ENCODE data around the gene MYNN.

- TF ChIP-seq EZH2phosphoT487 (IDR thresholded peaks at IDR 0.05) (no peak), EZH2 (IDR thresholded peaks at IDR 0.05) (no peak)
- TF ChIP-seq, protein P1, sequence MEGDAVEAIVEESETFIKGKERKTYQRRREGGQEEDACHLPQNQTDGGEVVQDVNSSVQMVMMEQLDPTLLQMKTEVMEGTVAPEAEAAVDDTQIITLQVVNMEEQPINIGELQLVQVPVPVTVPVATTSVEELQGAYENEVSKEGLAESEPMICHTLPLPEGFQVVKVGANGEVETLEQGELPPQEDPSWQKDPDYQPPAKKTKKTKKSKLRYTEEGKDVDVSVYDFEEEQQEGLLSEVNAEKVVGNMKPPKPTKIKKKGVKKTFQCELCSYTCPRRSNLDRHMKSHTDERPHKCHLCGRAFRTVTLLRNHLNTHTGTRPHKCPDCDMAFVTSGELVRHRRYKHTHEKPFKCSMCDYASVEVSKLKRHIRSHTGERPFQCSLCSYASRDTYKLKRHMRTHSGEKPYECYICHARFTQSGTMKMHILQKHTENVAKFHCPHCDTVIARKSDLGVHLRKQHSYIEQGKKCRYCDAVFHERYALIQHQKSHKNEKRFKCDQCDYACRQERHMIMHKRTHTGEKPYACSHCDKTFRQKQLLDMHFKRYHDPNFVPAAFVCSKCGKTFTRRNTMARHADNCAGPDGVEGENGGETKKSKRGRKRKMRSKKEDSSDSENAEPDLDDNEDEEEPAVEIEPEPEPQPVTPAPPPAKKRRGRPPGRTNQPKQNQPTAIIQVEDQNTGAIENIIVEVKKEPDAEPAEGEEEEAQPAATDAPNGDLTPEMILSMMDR (IDR thresholded peaks at IDR 0.05): peak; percentile 10
Observed at GRCh38 chr3:169772897-169773816, at the start of gene MYNN.

All from neural progenitor cell (in vitro differentiated cells).